GM18858 (cell line): ENCODE data around the gene OIT3.

ENCODE experiments used
- ATAC-seq: cut with Tn5 transposase; IDR thresholded peaks from one replicate; pipeline ENCODE4 v1.9.1; 2021; ENCODE audit not compliant: unreplicated experiment

OIT3 gene

DNA sequence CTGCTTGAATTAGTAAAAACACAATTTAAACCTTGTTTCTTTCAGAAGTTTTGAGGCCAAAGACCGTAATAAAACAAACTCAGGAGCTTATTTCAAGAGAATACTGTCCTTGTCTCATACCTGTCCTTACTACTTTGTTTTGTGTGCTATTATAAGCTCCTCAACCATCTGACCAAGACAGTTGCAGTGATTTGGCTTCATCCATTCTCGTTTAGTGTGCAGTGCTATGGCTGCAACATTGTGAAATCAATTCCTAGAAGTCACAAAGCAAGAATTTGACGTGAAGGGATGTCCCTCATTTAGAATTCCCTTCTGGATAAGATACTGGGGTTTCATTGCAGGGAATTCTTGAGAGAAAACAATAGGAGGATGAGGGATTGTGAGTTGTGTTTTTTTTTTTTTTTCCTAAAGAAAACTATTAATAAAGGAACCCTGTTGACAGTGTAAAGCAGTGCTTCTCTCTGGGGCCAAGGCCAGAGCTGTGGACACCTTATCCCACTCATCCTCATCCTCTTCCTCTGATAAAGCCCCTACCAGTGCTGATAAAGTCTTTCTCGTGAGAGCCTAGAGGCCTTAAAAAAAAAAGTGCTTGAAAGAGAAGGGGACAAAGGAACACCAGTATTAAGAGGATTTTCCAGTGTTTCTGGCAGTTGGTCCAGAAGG is at the start of gene OIT3:
Gene OIT3 (plus strand): TSS at position 604 of the 663 bp plus-strand sequence. CDS start 60 bp downstream, outside the sequence.
- ATAC-seq: no peak

DNA sequence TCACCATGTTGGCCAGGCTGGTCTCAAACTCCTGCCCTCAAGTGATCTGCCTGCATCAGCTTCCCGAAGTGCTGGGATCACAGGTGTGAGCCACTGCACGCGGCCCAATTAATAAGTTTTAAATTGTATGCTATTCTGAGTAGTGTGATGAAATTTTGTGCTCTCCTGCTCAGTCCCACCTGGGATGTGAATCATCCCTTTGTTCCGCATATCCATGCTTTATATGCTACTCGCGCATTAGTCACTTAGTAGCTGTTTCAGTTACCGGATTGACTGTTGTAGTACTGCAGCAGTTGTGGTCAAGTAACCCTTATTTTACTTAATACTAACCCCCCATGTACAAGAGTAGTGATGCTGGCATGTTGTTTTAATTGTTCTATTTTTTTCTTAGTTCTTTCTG is 47.3 kb upstream of the OIT3 start:
- no peak for ATAC-seq

DNA sequence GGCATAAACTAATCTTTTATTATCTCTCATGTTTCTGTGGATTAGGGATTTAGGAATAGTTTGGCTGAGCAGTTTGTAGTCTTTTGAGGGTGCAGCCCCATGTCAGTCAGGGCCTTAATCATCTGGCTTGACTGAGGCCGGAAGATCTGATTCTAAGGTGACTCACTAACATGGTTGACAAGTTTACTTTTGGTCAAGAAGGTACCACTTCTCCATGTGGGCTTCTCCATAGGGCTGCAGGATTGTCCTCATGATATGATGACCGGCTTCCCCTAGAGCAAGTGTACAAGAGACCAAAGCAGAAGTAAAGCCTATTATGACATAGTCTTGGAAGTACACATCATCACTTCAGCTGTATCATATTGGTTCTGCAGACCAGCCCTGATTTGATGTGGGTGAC is 45.9 kb upstream of the OIT3 start:
- ATAC-seq: no peak

DNA sequence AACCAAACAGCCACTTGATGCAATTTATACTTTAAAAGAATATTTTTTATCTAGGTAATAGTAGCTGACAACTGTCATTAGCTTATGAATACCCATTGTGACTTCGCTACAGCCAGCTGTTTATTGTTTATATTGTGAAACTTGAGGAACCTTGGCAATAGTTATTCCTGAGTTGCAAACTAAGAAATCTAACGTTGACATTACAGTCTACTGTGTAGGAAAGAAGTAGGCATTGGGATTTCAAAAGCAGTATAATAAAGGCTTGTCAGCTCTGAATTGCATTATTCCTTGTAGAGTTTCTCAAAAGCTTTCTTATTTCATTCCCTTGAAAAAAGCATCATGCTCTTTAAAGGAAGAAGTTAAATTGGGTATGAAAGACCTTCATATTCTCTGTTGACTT is 42.7 kb upstream of the OIT3 start:
- ATAC-seq: no peak

DNA sequence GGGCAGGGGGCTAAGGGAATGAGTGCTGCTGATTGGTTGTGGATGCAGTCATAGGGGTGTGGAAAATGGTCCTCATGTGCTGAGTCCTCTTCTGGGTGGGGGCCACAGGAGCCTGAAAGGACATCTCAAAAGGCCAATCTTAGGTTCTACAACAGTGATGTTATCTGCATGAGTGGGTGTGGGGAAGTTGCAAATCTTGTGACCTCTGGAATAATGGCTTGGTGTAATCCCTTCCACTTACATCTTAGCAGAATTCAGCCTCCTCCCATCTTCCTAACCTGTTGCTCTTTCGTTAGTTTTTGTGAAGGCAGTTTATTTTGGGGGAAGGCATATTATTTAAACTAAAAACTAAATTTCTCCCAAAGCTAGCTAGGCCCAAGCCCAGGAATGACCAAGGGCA is 42.0 kb upstream of the OIT3 start:
- no peak for ATAC-seq

DNA sequence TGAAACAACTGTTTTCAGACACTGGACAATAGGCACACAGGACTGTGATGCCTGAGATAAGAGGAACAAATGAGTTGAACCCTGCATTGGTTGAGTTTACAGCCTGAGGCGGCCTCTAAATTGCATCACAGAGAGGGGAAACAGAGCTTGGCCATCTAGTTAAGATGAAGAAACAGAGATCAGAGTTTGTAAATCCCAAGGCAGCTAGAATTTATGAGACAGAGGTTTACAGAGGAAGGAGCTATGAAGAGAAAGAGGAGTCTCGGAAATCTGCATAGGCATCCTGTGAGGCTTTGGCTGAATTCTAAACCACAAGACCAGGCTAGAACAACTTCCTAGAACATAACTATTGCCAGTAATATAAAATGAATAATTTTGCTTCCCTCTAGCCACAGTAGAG is 41.0 kb upstream of the OIT3 start:
- ATAC-seq: no peak

DNA sequence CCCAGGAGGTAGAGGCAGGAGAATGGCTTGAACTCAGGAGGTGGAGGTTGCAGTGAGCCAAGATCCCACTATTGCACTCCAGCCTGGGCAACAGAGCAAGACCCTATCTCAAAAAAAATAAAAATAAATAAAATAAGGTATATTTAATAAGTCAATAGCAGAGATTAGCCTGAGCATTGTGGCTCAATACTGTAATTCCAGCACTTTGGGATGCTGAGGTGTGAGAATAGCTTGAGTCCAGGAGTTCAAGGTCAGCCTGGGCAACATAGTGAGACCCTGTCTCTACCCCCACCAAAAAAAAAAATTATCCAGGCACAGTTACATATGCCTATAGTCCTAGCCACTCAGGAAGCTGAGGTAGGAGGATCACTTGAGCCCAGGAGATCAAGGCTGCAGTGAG is 38.4 kb upstream of the OIT3 start:
- no peak for ATAC-seq

DNA sequence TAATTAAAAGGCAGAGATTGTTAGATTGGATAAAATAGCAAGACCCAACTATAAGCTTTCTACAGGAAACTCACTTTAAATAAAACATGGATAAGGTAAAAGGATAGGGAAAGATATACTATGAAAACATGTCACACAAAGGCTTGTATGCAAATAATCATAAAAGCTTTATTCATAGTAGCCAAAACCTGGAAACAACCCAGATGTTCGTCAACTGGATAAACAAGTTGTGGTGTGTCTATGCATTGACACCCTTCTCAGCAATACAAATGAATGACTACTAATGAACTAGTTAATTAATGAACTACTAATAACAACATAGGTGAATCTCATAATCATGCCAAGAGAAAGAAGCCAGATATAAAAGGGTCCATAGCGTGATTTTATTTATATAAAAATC is 37.7 kb upstream of the OIT3 start:
- no peak for ATAC-seq

DNA sequence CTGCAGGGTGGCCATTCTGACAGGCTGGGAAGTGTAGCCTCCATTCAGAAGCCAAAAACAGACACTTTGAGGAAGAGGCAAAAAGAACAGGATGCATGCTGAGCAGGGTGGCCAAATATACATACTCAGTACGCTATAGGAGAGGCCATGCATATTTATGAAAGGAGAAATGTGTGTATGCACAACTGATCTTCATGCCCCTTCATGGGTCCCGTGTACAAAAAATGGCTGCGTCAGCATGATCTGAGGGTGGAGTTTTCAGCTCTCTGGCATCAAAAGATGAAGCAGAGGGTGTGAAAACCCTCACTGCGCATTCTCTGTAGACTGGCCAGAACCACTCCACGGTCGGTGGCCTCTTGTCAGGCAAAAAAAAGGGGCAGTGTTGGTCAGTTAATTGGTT is 35.5 kb upstream of the OIT3 start:
- ATAC-seq: no peak

DNA sequence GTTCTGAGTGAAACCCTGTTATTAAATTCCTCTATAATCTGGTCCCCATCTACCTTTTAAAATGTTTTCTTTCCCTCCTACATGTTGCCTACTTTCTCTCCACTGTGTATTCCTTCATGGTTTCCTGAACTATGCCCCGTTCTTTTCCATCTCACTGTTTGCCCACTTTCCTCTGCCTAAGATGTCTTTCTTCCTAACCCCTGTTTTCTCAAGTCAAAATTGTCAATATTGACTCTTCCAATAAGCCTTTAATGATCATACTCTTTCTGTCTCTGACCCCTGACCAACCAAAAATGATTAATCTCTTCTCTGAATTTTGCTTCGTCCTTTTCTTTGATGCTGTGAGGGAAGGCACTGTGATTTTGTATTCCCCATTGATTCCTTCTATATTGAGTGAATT is 30.6 kb upstream of the OIT3 start:
- no peak for ATAC-seq

DNA sequence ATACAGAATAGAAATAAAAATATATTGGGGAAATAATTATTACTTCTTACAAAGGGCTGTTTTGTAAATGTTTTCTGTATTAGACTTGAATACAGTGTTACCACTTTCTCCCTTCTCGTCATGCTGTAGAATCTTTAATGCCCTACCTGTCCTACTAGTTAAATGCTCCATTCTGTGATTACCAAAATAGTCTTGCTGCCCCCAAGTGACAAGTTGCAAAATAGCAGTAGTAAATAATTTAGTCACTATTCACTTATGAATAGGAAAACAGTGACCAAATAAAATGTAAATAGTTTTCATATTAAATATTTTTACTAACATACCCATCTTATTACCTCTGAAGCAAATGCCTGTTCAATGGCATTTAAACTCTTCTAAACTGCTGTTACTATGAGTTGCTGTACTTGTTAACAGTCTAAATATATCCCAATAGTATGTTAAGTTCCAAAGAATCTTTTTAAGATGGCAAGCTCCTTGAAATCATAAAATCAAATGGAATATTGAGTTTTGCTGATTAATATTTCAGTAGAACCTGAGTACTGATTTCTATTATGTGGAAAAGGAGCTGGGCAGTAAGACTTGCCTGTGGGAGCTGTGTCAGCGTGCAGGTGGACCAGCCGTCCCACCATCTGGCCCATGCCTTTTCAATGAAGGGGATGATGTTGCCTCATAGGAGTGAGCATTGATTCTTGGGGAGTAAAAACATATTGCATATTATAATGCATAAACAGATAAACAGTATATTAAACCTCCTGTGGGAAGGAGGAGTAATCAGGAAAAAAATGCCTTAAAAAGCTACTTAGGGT is 18.1 kb upstream of the OIT3 start:
- ATAC-seq: no peak

DNA sequence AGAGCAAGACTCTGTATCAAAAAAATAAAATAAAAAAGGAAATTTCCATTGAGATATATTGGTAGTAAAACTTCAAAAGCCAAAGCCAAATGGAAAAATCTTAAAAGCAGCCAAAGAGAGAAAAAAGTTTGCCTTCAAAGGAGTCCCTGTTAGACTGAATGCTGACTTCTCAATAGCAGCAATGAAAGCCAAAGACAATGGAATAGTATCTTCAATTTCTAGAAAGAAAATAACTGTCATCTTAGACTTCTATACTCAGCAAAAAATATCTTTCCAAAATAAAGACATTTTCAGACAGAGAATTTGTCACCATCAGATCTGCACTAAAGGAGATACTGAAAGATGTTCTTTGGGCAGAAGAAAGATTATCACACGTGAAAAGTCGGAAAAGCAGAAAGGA is 14.3 kb upstream of the OIT3 start:
- ATAC-seq: no peak

DNA sequence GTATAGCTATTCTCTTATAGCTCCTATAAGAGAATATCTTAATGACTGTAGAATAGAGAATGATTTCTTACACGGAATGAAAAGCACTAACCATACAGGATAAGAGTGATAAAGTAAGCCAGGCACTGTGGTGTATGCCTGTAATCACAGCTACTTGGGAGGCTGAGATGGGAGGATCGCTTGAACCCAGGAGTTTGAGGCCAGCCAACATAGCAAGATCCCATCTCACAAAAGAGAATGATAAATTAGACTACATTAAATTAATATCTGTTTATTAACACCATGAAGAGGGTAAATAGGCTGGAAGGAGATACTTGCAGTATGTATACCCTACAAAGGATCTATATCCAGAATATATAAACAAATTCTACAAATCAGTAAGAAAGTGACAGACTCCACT is 12.2 kb upstream of the OIT3 start:
- ATAC-seq: no peak

DNA sequence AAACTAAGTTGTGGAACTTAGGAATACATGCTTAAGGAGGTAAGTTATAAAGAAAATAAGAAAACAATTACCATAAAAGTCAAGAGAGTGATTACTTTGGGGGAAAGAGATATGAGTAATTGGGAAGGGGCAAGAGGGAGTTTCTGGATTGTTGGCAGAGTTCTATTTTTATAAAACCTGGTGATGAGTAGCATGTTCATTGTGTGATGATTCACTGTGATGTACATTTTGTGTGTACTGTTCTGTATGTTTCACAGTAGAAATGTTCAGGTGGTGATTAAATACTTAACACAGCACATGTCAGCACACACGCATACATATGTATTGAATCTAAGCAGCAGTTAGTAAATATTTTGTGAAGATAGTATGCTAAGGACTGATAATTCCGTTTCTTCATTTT is 9.7 kb upstream of the OIT3 start:
- ATAC-seq: no peak

DNA sequence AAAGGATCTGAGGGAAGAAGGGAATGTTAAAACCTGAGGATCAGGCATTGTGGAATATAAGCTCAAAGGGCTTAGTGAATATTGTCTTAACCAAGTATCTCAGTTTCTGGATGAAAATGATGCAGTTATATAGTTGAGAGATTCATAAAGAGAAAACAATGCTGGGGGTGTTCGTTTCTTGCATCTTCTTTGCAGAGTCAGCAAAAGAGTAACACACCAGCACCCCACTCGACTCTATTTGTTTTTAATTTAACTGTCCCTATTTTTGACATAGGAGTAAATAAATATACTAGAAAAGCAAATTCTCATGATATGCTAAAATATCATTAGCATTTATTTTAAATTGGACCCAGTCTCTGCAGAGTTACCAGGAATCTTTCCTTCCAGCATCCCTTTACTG is 7.6 kb upstream of the OIT3 start:
- no peak for ATAC-seq

DNA sequence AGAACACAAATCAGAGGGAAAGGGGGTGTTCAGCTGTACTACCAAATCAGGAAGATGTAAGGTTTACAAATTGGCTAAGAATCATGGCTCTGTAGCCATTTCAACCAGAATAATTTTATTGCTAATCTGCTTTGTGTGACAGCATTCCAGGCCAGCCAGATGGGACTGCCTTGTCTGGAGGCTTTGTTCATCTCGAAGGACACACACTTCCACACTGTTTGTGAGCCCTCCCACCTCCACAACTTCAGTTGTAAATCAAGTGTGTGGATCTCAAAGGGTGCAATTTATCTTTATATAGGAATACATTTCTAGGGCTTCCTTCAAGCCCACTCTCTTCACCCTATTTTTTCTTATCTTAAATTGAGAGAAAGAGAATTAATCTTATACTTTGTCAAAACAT is 6.9 kb upstream of the OIT3 start:
- no peak for ATAC-seq

DNA sequence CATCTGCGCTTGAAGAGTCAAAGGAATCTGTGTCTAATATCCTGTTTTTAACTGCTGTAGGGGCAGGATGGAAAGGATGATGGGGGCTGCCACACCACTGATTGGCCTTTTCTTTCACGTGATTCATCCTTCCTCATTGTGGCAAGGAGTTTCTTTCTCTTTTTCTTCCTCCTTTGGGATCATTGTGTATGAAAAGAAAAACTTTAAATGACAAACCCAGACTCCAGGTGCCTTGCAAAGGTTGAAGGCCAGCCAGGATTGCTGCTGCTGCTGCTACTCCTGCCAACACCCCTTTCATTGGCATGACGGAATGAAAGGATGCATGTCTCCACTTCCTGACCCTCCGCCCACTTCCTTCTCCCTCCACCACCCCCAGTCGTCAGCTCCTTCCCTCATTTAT is 6.5 kb upstream of the OIT3 start:
- no peak for ATAC-seq

DNA sequence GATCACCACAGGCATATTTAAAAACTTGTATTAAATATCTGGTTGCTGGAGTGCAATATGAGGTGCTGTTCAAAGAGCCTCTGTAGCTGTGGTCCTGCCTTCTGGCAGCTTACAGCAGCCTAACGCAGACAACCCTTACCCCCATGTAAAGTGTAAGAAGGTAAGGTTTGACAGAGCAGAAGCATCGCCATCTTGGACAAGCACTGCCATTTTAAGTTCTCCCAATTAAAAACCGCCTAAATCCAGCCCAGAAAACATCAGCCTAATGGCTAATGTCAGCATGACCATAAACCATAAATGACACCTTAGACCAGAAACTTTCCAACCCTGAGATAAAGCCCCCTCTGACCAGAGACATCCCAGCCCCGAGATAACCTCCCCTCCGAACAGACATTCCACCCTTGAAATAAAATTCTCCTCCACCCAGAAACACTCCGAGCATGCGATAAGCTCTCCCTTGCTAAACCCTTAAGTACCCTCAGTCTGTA is 5.3 kb upstream of the OIT3 start:
- no peak for ATAC-seq

DNA sequence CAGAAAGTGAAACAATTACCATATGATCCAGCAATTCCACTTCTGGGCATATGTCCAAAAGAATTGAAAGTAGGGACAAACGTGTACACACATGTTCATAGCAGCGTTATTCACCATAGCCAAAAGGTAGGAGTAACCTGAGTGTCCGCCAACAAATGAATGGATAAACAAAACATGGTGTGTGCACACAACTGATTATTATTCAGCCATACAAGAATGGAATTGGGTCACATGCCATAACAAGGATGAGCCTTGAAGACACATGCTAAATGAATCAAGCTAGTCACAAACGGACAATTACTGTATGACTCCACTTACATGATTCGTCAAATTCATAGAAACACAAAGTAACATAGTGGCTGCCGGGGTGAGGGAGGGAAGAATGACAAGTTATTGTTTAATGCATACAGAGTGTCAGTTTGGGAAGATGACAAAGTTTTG is 4.1 kb upstream of the OIT3 start:
- no peak for ATAC-seq

DNA sequence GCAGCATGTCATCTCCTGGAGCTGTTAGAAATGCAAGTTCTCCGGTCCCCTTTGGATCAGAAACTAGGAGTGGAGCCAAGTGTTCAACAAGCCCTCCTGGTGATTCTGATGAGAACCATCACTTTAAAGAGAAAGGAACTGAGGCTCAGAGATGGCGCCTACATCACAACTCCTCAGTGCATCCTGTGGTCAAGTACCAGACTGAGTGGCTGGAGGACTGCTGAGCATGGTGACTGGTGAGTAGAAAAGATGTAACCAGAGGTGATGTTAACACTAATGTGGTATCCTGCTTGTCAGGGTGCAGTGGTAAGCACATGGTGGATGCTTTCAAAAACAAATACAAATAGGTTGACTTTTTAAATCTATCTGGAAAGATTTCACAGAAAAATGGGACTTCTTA is 3.5 kb upstream of the OIT3 start:
- ATAC-seq: no peak

DNA sequence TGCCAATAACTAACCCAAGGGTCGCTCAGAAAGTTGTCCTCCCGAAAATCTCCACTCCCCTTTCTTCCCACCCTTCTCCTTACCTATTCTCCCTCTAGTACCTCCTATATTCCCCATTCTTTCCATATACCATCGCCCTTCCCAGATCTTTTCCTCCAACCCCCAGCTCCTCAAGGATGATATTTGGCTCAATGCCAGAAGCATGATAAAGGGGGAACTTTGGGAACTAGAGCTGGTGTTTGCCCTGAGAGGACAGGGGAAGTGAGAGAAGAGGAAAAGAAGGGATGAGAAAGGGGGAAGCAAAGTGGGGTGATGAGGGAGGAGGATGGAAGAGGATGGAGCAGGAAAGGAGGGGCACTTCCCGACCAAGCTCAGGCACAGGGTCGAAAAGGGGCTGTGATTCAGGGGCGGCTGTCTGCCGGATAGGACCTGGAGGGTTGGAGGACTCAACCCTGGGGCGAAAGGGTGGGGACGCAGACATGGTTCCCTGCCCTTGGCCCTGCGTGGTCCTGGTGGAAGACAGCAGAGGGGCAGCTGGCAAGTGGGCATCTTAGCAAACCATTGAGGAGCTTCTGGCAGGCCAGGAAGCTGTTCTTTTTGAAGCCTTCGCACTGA is 1.8 kb downstream of the OIT3 start:
- ATAC-seq: no peak

DNA sequence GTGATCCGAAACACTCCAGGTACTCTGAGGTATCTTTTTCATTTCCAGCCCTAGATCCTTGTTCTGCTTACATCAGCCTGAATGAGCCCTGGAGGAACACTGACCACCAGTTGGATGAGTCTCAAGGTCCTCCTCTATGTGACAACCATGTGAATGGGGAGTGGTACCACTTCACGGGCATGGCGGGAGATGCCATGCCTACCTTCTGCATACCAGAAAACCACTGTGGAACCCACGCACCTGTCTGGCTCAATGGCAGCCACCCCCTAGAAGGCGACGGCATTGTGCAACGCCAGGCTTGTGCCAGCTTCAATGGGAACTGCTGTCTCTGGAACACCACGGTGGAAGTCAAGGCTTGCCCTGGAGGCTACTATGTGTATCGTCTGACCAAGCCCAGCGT is 5.1 kb downstream of the OIT3 start:
- ATAC-seq: no peak
